GM12891 (cell line): Measurements from ENCODE around the gene SNCG.

ENCODE experiments used
- PAX5 ChIP-seq: IDR thresholded peaks from 2 replicates; pipeline ENCODE4 v1.6.1; 2011; ENCODE audit warnings: low read length, moderate library complexity, mild to moderate bottlenecking; ENCODE audit not compliant: insufficient read depth, severe bottlenecking
- POLR2A ChIP-seq: IDR thresholded peaks from 2 replicates; pipeline ENCODE4 v1.6.1; 2011; ENCODE audit warnings: low read depth, low read length, control low read depth
- POLR2AphosphoS5 ChIP-seq: IDR thresholded peaks from 2 replicates; pipeline ENCODE4 v1.6.1; 2011; ENCODE audit warnings: low read depth, low read length, control low read depth
- POU2F2 ChIP-seq: IDR thresholded peaks from 2 replicates; pipeline ENCODE4 v1.6.1; 2011; ENCODE audit warnings: low read depth, mild to moderate bottlenecking, control low read depth, low read length, moderate library complexity
- SPI1 ChIP-seq: IDR thresholded peaks from 2 replicates; pipeline ENCODE4 v1.6.1; 2011; ENCODE audit warnings: low read depth, low read length, control low read depth
- TAF1 ChIP-seq: IDR thresholded peaks from 2 replicates; pipeline ENCODE4 v1.6.1; 2011; ENCODE audit warnings: low read depth, low read length, control low read depth

DNA sequence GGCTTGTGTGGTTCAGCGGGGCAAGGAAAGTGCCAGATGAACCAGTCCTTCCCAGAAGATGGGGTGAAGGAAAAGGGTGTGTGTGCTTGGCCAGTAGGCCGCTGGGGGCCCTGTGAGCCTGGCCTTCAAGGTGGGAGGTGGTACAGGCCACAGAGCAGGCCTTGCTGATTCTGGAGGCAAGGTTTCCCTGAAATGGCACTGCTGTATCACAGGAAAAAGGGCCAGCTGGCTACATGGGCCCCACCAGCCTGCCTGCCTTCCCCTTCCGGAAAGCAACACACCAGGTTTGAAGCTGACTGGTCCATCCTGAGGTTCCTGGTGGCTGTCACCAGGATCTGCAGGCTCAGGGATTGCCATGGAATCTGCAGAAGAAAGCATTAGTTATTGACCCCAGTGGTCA, 13.5 kb upstream of the SNCG start:
- TF ChIP-seq TAF1 (no peak), POLR2AphosphoS5 (no peak), POLR2A (no peak), PAX5 (no peak), POU2F2 (no peak), SPI1 (no peak)
